ENCODE measurements around the gene NPR3. TPM values are rescaled to one million over a fixed set of nuclear protein-coding genes. Genes with fewer than 3 reads are reported as not detected.

NPR3 gene
- total RNA-seq, 1 experiment from 2014 or later: 0.11 TPM

- intact Hi-C loops (cut with micrococcal nuclease; ENCODE audit: unreplicated experiment): no loop called here
Measured at GRCh38 chr5:32753765-32754164, 42.6 kb downstream of the NPR3 start.

GRCh38 chr5:32754284-32754683, 43.2 kb downstream of the NPR3 start:
- no peaks in the 10 kb centered on the region for H3K4me1 Mint-ChIP-seq (ENCODE audit: low read depth, unreplicated experiment)
- no TSS peak for BruUV-seq (replicated peaks)
- peaks cover 14% of the 10 kb centered on the region for H3K27me3 Mint-ChIP-seq (ENCODE audit: insufficient read depth, unreplicated experiment)
- POLR2A ChIA-PET: no interaction called here
- TF ChIP-seq CTCF (IDR thresholded peaks at IDR 0.05; ENCODE audit: insufficient read depth in 1 of 2, low read depth in 1 of 2, low read length in 1 of 2, severe bottlenecking in 1 of 2, unreplicated experiment in 1 of 2): no peak
- H3K27ac Mint-ChIP-seq (ENCODE audit: unreplicated experiment): no peak overlapping the region
- no peaks in the 10 kb centered on the region for H3K36me3 Mint-ChIP-seq (ENCODE audit: insufficient read depth, unreplicated experiment)
- H3K4me3 Mint-ChIP-seq (ENCODE audit: unreplicated experiment): no peak overlapping the region
- Histone ChIP-seq H3K27me3 (replicated peaks; ENCODE audit: control insufficient read depth, insufficient read depth, low read length) (no peaks in the 10 kb centered on the region), H3K9me3 (no peaks in the 10 kb centered on the region), H3K4me1 (no peaks in the 10 kb centered on the region), H3K4me3 (ENCODE audit: low read depth, low read length) (no peak overlapping the region), H3K36me3 (ENCODE audit: control insufficient read depth, insufficient read depth, low read length) (no peaks in the 10 kb centered on the region)
- no peak for DNase-seq
- CTCF ChIA-PET: interaction anchor here (0.6 to 0.7 kb wide), 2 partner anchors 45 to 126 kb away, joined by 3 read pairs; no protein-coding TSS in a partner anchor
- intact Hi-C loops (cut with micrococcal nuclease; ENCODE audit: unreplicated experiment): no loop called here
- H3K9me3 Mint-ChIP-seq (ENCODE audit: unreplicated experiment): no peaks in the 10 kb centered on the region

More at GRCh38 chr5:32753765-32754164, 42.6 kb downstream of the NPR3 start:
- no peaks in the 10 kb centered on the region for H3K36me3 Mint-ChIP-seq (ENCODE audit: insufficient read depth, unreplicated experiment)
- Histone ChIP-seq H3K4me1 (no peaks in the 10 kb centered on the region), H3K36me3 (ENCODE audit: control insufficient read depth, insufficient read depth, low read length) (no peaks in the 10 kb centered on the region), H3K27me3 (replicated peaks; ENCODE audit: control insufficient read depth, insufficient read depth, low read length) (no peaks in the 10 kb centered on the region), H3K9me3 (no peaks in the 10 kb centered on the region), H3K4me3 (ENCODE audit: low read depth, low read length) (no peak overlapping the region)
- no peak for TF ChIP-seq CTCF (IDR thresholded peaks at IDR 0.05; ENCODE audit: insufficient read depth in 1 of 2, low read depth in 1 of 2, low read length in 1 of 2, severe bottlenecking in 1 of 2, unreplicated experiment in 1 of 2)
- no TSS peak for BruUV-seq (replicated peaks)
- H3K4me3 Mint-ChIP-seq (ENCODE audit: unreplicated experiment): no peak overlapping the region
- CTCF ChIA-PET: interaction anchor here (0.6 kb wide), 1 partner anchor 44 kb away, joined by 3 read pairs; no protein-coding TSS in a partner anchor
- no peaks in the 10 kb centered on the region for H3K4me1 Mint-ChIP-seq (ENCODE audit: low read depth, unreplicated experiment)
- POLR2A ChIA-PET: no interaction called here
- no peak overlapping the region for H3K27ac Mint-ChIP-seq (ENCODE audit: unreplicated experiment)
- no peak for DNase-seq
- H3K9me3 Mint-ChIP-seq (ENCODE audit: unreplicated experiment): no peaks in the 10 kb centered on the region
- peaks cover 14% of the 10 kb centered on the region for H3K27me3 Mint-ChIP-seq (ENCODE audit: insufficient read depth, unreplicated experiment)

- ChIA-PET CTCF (no interaction called here), POLR2A (no interaction called here)
- H3K4me1 Mint-ChIP-seq (ENCODE audit: low read depth, unreplicated experiment): no peaks in the 10 kb centered on the region
- TF ChIP-seq CTCF (IDR thresholded peaks at IDR 0.05; ENCODE audit: insufficient read depth in 1 of 2, low read depth in 1 of 2, low read length in 1 of 2, severe bottlenecking in 1 of 2, unreplicated experiment in 1 of 2): no peak
- Histone ChIP-seq H3K9me3 (peaks cover 8% of the 10 kb centered on the region), H3K4me1 (peaks cover 3% of the 10 kb centered on the region; the same call in 1 of the 2 replicates), H3K27me3 (replicated peaks; ENCODE audit: control insufficient read depth, insufficient read depth, low read length) (no peaks in the 10 kb centered on the region), H3K36me3 (ENCODE audit: control insufficient read depth, insufficient read depth, low read length) (no peaks in the 10 kb centered on the region), H3K4me3 (ENCODE audit: low read depth, low read length) (no peak overlapping the region)
- H3K27me3 Mint-ChIP-seq (ENCODE audit: insufficient read depth, unreplicated experiment): peaks cover 4% of the 10 kb centered on the region
- intact Hi-C loops (cut with micrococcal nuclease; ENCODE audit: unreplicated experiment): no loop called here
- DNase-seq: no peak
- no TSS peak for BruUV-seq (replicated peaks)
- no peak overlapping the region for H3K4me3 Mint-ChIP-seq (ENCODE audit: unreplicated experiment)
- H3K36me3 Mint-ChIP-seq (ENCODE audit: insufficient read depth, unreplicated experiment): no peaks in the 10 kb centered on the region
- H3K27ac Mint-ChIP-seq (ENCODE audit: unreplicated experiment): no peak overlapping the region
- H3K9me3 Mint-ChIP-seq (ENCODE audit: unreplicated experiment): no peaks in the 10 kb centered on the region
Measured at GRCh38 chr5:32760091-32760509, 49.0 kb downstream of the NPR3 start.

All from Caco-2 (cell line).